ENCODE data around the gene AQP4.

Gene AQP4

DNA sequence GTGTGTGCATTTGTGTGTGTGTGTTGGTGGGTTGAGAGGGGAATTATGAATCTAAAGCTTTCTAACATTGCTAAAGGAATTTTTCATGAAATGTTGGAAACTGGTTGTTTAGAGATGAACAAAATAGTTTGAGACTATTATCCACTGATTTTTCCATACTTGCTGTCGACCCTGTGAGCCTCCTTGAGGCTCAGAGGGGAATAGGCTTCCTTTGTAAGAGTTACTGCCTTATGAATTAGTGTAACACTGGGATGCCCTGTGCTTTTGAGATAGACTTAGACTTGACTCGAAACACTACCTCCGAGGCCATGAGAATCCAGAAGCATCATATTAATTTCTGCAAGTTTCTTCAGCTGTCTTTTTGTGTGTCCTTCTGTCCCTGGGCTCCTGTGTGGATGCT, 37.9 kb downstream of the AQP4 start:
- Histone ChIP-seq H3K27ac (ENCODE audit: low read depth, low read length, poor library complexity, severe bottlenecking) (no peak overlapping the region), H3K4me1 (ENCODE audit: insufficient read depth, low read length, severe bottlenecking) (no peaks in the 10 kb centered on the region), H3K4me3 (ENCODE audit: low read depth, low read length, poor library complexity, severe bottlenecking) (no peak overlapping the region), H3K79me2 (ENCODE audit: insufficient read depth, low read length) (no peaks in the 10 kb centered on the region), H3K36me3 (ENCODE audit: insufficient read depth, low read length) (no peaks in the 10 kb centered on the region), H3K9me2 (ENCODE audit: low read depth, low read length) (no peaks in the 10 kb centered on the region), H3F3A (ENCODE audit: insufficient read depth, low read length) (no peaks in the 10 kb centered on the region), H2AFZ (ENCODE audit: low read length) (no peak overlapping the region), H3K4me2 (ENCODE audit: low read length) (no peak overlapping the region), H3K27me3 (ENCODE audit: insufficient read depth, low read length) (no peaks in the 10 kb centered on the region), H3K9ac (ENCODE audit: low read length) (no peak overlapping the region), H4K20me1 (ENCODE audit: insufficient read depth, low read length) (no peaks in the 10 kb centered on the region), H3K9me3 (ENCODE audit: low read length) (no peaks in the 10 kb centered on the region)
- TF ChIP-seq EZH2 (IDR thresholded peaks at IDR 0.05; ENCODE audit: borderline replicate concordance, low read length), result no peak
- TF ChIP-seq, protein P1, sequence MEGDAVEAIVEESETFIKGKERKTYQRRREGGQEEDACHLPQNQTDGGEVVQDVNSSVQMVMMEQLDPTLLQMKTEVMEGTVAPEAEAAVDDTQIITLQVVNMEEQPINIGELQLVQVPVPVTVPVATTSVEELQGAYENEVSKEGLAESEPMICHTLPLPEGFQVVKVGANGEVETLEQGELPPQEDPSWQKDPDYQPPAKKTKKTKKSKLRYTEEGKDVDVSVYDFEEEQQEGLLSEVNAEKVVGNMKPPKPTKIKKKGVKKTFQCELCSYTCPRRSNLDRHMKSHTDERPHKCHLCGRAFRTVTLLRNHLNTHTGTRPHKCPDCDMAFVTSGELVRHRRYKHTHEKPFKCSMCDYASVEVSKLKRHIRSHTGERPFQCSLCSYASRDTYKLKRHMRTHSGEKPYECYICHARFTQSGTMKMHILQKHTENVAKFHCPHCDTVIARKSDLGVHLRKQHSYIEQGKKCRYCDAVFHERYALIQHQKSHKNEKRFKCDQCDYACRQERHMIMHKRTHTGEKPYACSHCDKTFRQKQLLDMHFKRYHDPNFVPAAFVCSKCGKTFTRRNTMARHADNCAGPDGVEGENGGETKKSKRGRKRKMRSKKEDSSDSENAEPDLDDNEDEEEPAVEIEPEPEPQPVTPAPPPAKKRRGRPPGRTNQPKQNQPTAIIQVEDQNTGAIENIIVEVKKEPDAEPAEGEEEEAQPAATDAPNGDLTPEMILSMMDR (IDR thresholded peaks at IDR 0.05; ENCODE audit: low read length), result no peak

DNA sequence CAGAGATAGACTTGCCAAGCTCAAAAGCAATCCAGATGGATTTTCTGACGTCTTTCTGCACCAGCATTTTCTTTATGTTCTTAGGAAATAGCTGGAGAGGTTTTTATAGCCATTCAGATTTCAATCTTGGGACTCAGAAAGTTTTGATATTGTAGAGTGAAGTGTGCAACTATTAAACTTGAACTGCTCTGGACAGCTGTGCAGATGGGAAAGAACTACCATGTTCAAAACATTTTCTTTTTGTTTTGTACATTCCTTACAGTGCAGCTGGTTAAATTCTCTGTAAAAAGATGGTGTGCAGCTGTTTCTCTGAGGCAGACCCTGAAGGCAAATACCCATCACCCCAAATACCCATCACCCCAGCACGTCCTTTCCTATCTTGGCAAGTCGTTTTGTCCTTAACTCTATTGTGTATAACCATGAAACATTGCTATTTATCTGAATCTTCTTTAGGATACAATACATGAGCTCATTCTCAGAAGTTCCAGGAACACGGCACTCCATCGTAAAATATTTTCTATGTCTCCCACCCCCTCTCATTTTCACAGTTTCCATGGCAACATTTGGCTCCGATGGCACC, 38.8 kb downstream of the AQP4 start:
- H3K4me3 ChIP-seq (ENCODE audit: low read depth, low read length, poor library complexity, severe bottlenecking), result no peak overlapping the region
- H3K36me3 ChIP-seq (ENCODE audit: insufficient read depth, low read length), result no peaks in the 10 kb centered on the region
- no peak overlapping the region for H3K27ac ChIP-seq (ENCODE audit: low read depth, low read length, poor library complexity, severe bottlenecking)
- TF ChIP-seq EZH2 (IDR thresholded peaks at IDR 0.05; ENCODE audit: borderline replicate concordance, low read length), result no peak
- TF ChIP-seq, protein P1 (IDR thresholded peaks at IDR 0.05; ENCODE audit: low read length), result no peak
- H3F3A ChIP-seq (ENCODE audit: insufficient read depth, low read length), result no peaks in the 10 kb centered on the region
- H3K9ac ChIP-seq (ENCODE audit: low read length), result no peak overlapping the region
- no peak overlapping the region for H3K4me2 ChIP-seq (ENCODE audit: low read length)
- H3K9me3 ChIP-seq (ENCODE audit: low read length), result no peaks in the 10 kb centered on the region
- no peaks in the 10 kb centered on the region for H3K9me2 ChIP-seq (ENCODE audit: low read depth, low read length)
- no peaks in the 10 kb centered on the region for H3K27me3 ChIP-seq (ENCODE audit: insufficient read depth, low read length)
- H3K4me1 ChIP-seq (ENCODE audit: insufficient read depth, low read length, severe bottlenecking), result no peaks in the 10 kb centered on the region
- H2AFZ ChIP-seq (ENCODE audit: low read length), result no peak overlapping the region
- no peaks in the 10 kb centered on the region for H3K79me2 ChIP-seq (ENCODE audit: insufficient read depth, low read length)
- no peaks in the 10 kb centered on the region for H4K20me1 ChIP-seq (ENCODE audit: insufficient read depth, low read length)

DNA sequence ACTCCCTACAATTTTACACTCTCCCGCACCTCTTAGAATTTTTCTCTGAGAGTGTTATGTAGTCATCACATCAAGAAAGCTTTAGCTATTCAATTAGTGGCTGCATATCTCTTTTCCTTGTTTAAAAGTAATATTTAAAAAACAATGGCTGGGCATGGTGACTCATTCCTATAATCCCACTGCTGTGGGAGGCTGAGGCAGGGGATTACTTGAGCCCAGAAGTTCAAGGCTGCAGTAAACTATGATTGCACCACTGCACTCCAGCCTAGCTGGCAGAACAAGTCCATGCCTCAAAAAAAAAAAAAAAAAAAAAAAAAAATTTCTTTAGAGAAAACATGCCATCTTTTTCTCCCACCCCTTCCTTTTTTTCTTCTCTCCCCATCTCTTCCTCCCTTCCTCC, 44.3 kb downstream of the AQP4 start:
- Histone ChIP-seq H3K4me1 (ENCODE audit: insufficient read depth, low read length, severe bottlenecking) (no peaks in the 10 kb centered on the region), H3K9me3 (ENCODE audit: low read length) (no peaks in the 10 kb centered on the region), H3K4me2 (ENCODE audit: low read length) (no peak overlapping the region), H3F3A (ENCODE audit: insufficient read depth, low read length) (no peaks in the 10 kb centered on the region), H2AFZ (ENCODE audit: low read length) (no peak overlapping the region), H3K27me3 (ENCODE audit: insufficient read depth, low read length) (no peaks in the 10 kb centered on the region), H3K4me3 (ENCODE audit: low read depth, low read length, poor library complexity, severe bottlenecking) (no peak overlapping the region), H3K9ac (ENCODE audit: low read length) (no peak overlapping the region), H3K36me3 (ENCODE audit: insufficient read depth, low read length) (no peaks in the 10 kb centered on the region), H3K27ac (ENCODE audit: low read depth, low read length, poor library complexity, severe bottlenecking) (no peak overlapping the region), H4K20me1 (ENCODE audit: insufficient read depth, low read length) (no peaks in the 10 kb centered on the region), H3K9me2 (ENCODE audit: low read depth, low read length) (no peaks in the 10 kb centered on the region), H3K79me2 (ENCODE audit: insufficient read depth, low read length) (no peaks in the 10 kb centered on the region)
- TF ChIP-seq EZH2 (IDR thresholded peaks at IDR 0.05; ENCODE audit: borderline replicate concordance, low read length), result no peak
- TF ChIP-seq, protein P1 (IDR thresholded peaks at IDR 0.05; ENCODE audit: low read length), result no peak
